ENCODE data around the gene WRNIP1. TPM values are rescaled to one million over a fixed set of nuclear protein-coding genes. Genes with fewer than 3 reads are reported as not detected.

WRNIP1 gene
- total and polyA plus RNA-seq, 2 of the 13 experiments (the other 11 are each of a cell fraction or from before 2014, with no cell fraction given) = 77.7 to 90.3 TPM

DNA sequence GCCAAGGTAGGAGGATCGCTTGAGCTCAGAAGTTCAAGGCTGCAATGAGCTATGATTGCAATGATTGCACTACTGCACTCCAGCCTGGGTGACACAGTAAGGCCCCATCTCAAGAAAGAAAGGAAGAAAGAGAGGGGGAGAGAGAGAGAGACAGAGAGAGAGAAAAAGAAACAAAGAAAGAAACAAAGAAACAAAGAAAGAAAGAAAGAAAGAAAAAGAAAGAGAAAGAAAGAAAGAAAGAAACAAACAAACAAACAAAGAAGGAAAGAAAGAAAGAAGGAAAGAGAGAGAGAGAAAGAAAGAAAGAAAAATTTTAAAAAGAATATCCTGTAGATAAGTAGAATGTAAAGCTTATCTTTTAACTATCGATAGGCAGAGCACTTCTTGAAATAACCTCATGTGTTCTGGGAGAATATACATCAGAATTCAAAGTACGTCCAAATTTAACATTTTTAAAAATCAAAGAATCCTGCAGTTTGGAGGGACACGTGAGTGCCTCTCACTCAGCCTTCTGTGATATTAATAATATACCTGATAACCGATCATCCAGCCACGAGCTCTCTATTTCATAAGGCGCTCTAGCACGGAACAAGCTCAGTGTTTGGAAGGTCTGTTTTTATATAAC, 39.7 kb upstream of the WRNIP1 start:
- no peak overlapping the region for H3K9ac ChIP-seq (ENCODE audit: insufficient read depth, low read depth, low read length)
- WGBS (ENCODE audit: low lambda C conversion rate) = 63% methylated on average over 8 of the region's 8 CpGs
- H3K79me2 ChIP-seq (ENCODE audit: insufficient read depth, low read length) = no peaks in the 10 kb centered on the region
- intact Hi-C loops (cut with micrococcal nuclease; ENCODE audit: unreplicated experiment) (no loop called here), in situ Hi-C loops (cut with HindIII; ENCODE audit: extremely low pct_ligation_motif_present, low pct_unique_long_range_greater_than_20kb) (no loop called here)
- no peak overlapping the region for H2AFZ ChIP-seq (ENCODE audit: low read length)
- BruUV-seq (replicated peaks) = no TSS peak
- no peak for DNase-seq (ENCODE audit: low spot score)
- no peak overlapping the region for H3K4me3 ChIP-seq (replicated peaks in 1 of 3; ENCODE audit: insufficient read depth in 1 of 3, low read depth in 2 of 3, low read length in 3 of 3)
- peaks cover 2 to 17% of the 10 kb centered on the region in 2 experiments; a peak in 3 of 5 replicates for H3K27me3 ChIP-seq (ENCODE audit: control insufficient read depth in 1 of 2, insufficient read depth in 2 of 2, low read length in 2 of 2)
- H3K4me1 ChIP-seq (ENCODE audit: insufficient read depth, low read length) = no peaks in the 10 kb centered on the region
- H3K27ac ChIP-seq (ENCODE audit: extremely low read length, insufficient read depth, low read length) = no peak overlapping the region
- H3K36me3 ChIP-seq (replicated peaks in 1 of 2; ENCODE audit: control insufficient read depth in 1 of 2, insufficient read depth in 2 of 2, low read length in 2 of 2) = no peaks in the 10 kb centered on the region
- TF ChIP-seq RARA (CRISPR knock-in tag; IDR thresholded peaks at IDR 0.05) (no peak), REL (CRISPR knock-in tag; conservative IDR thresholded peaks at IDR 0.05) (no peak), ARID3A (IDR thresholded peaks at IDR 0.05; ENCODE audit: low read depth, low read length) (no peak), CHD4 (IDR thresholded peaks at IDR 0.05; ENCODE audit: borderline replicate concordance, low read length) (no peak), NFKB2 (CRISPR knock-in tag; IDR thresholded peaks at IDR 0.05; ENCODE audit: borderline replicate concordance) (no peak), KAT2B (IDR thresholded peaks at IDR 0.05; ENCODE audit: borderline replicate concordance, low read depth, low read length) (no peak), ZNF709 (CRISPR knock-in tag; IDR thresholded peaks at IDR 0.05) (no peak), SP1 (IDR thresholded peaks at IDR 0.05) (no peak), SP1 (CRISPR knock-in tag; IDR thresholded peaks at IDR 0.05) (no peak), ZNF430 (CRISPR knock-in tag; IDR thresholded peaks at IDR 0.05) (no peak)
- TF ChIP-seq, protein P1, sequence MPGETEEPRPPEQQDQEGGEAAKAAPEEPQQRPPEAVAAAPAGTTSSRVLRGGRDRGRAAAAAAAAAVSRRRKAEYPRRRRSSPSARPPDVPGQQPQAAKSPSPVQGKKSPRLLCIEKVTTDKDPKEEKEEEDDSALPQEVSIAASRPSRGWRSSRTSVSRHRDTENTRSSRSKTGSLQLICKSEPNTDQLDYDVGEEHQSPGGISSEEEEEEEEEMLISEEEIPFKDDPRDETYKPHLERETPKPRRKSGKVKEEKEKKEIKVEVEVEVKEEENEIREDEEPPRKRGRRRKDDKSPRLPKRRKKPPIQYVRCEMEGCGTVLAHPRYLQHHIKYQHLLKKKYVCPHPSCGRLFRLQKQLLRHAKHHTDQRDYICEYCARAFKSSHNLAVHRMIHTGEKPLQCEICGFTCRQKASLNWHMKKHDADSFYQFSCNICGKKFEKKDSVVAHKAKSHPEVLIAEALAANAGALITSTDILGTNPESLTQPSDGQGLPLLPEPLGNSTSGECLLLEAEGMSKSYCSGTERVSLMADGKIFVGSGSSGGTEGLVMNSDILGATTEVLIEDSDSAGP (CRISPR knock-in tag; IDR thresholded peaks at IDR 0.05; ENCODE audit: borderline replicate concordance) = no peak
- no peaks in the 10 kb centered on the region for H4K20me1 ChIP-seq (ENCODE audit: insufficient read depth, low read length)
- no peak overlapping the region for H3K4me2 ChIP-seq (ENCODE audit: low read depth, low read length)
- POLR2A ChIA-PET = no interaction called here
- ATAC-seq = no peak
- CTCF ChIA-PET (ENCODE audit: low intra/inter-chr PET ratio, low total read pairs) = no interaction called here
- no peak for FAIRE-seq
- no peaks in the 10 kb centered on the region for H3K9me3 ChIP-seq (ENCODE audit: low read length)

All from HepG2 (cell line).